ENCODE results near the gene PHF11. TPM values are rescaled to one million over a fixed set of nuclear protein-coding genes. Genes with fewer than 3 reads are reported as not detected.
A peak's percentile ranks its signal among the peaks of the same experiment; 100 is the strongest.
"Not testable (repeated sequence)": the region's sequence is repeated elsewhere in the genome, so short reads cannot be mapped to it uniquely, and the experiment has no call there.

Gene PHF11
- total and polyA plus RNA-seq, 2 donors (not counting 1 experiment from before 2014, with no cell fraction given), result 26.8 to 46.8 TPM

DNA sequence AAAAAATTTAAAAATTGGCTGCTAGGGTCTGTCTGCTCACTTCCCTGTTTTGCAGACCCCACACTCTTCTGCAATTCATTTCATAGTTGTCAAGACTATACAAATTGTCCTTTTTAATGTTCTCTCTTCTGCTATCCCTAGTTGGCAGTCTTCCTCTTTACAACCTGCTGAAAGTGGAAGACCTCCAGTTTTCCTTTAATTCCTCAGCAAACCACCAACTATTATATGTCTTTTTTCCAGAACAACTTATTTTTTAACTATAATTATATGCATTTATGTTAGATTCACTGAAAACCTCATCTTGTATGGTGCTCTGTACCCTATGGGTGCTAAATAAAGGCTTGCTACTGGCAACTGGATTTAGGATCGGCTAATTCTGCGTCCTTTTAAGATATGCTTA, 1.1 kb upstream of the PHF11 start:
- no peaks in the 10 kb centered on the region for H3K27me3 ChIP-seq (ENCODE audit: control insufficient read depth, insufficient read depth, low read length)
- H3K27ac ChIP-seq (ENCODE audit: insufficient read depth, low read length), result no peak overlapping the region
- peak overlapping the region; percentile 25 to 66 (median 37) for H3K4me3 ChIP-seq (replicated peaks in 1 of 4; ENCODE audit: control extremely low read depth in 1 of 4, insufficient read depth in 1 of 4, low read depth in 3 of 4, low read length in 4 of 4)
- peaks cover 14% of the 10 kb centered on the region for H3K4me1 ChIP-seq (ENCODE audit: control insufficient read depth, extremely low read depth, insufficient read depth, low read length)
- no peaks in the 10 kb centered on the region for H4K20me1 ChIP-seq (ENCODE audit: control insufficient read depth, extremely low read depth, insufficient read depth, low read length)
- no peaks in the 10 kb centered on the region for H3K79me2 ChIP-seq (ENCODE audit: control insufficient read depth, insufficient read depth, low read length)
- no peak for TF ChIP-seq EZH2 (IDR thresholded peaks at IDR 0.05; ENCODE audit: low read length, missing control alignments)
- no peak overlapping the region for H3K9ac ChIP-seq (ENCODE audit: insufficient read depth, low read length)
- no peaks in the 10 kb centered on the region for H3K36me3 ChIP-seq (ENCODE audit: control insufficient read depth, insufficient read depth, low read length)
- H3K9me3 ChIP-seq (ENCODE audit: control insufficient read depth, insufficient read depth, low read depth, low read length), result no peaks in the 10 kb centered on the region
- H3K4me2 ChIP-seq (ENCODE audit: extremely low read depth, insufficient read depth, low read length), result peak overlapping the region; percentile 79
- DNase-seq (ENCODE audit: low read depth in 2 of 2), result no peak
- H2AFZ ChIP-seq (ENCODE audit: low read length), result no peak overlapping the region

- H3K4me1 ChIP-seq (ENCODE audit: control insufficient read depth, extremely low read depth, insufficient read depth, low read length), result peaks cover 22% of the 10 kb centered on the region
- H2AFZ ChIP-seq (ENCODE audit: low read length); H3K79me2 ChIP-seq (ENCODE audit: control insufficient read depth, insufficient read depth, low read length); DNase-seq (ENCODE audit: low read depth in 2 of 2); H3K27me3 ChIP-seq (ENCODE audit: control insufficient read depth, insufficient read depth, low read length); H3K9ac ChIP-seq (ENCODE audit: insufficient read depth, low read length); H3K9me3 ChIP-seq (ENCODE audit: control insufficient read depth, insufficient read depth, low read depth, low read length); H4K20me1 ChIP-seq (ENCODE audit: control insufficient read depth, extremely low read depth, insufficient read depth, low read length); H3K36me3 ChIP-seq (ENCODE audit: control insufficient read depth, insufficient read depth, low read length): not testable (repeated sequence)
- H3K4me3 ChIP-seq (replicated peaks in 1 of 4; ENCODE audit: control extremely low read depth in 1 of 4, insufficient read depth in 1 of 4, low read depth in 3 of 4, low read length in 4 of 4), result peak overlapping the region in 1 of 4 experiments; percentile 66
- peak overlapping the region; percentile 40 for H3K4me2 ChIP-seq (ENCODE audit: extremely low read depth, insufficient read depth, low read length)
- H3K27ac ChIP-seq (ENCODE audit: insufficient read depth, low read length), result peak overlapping the region; percentile 80
Measured at GRCh38 chr13:49496837-49497236, 1.1 kb downstream of the PHF11 start.

DNA sequence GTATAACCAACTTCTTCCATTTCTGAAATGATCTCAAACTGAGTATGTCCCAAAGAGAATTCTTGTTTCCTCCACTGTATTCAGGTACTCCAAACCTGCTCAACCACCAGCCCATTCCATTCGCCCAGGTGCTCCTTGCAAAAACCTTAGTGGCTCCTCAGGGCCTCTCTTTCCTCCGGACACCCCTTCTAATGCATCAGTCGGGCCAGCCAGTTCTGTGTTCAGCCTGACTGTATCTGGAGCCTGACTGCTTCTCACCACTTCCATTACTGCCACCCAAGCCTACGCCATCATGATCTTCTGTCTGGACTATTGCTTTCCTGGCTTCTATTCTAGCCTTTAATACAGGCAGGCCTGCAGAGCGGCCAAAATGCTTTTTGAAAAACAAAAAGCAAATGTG, 1.5 kb downstream of the PHF11 start:
- no peak for DNase-seq (ENCODE audit: low read depth in 2 of 2)
- Histone ChIP-seq H3K27me3 (ENCODE audit: control insufficient read depth, insufficient read depth, low read length) (no peaks in the 10 kb centered on the region), H3K27ac (ENCODE audit: insufficient read depth, low read length) (no peak overlapping the region), H3K4me2 (ENCODE audit: extremely low read depth, insufficient read depth, low read length) (no peak overlapping the region), H2AFZ (ENCODE audit: low read length) (no peak overlapping the region), H3K4me3 (replicated peaks in 1 of 4; ENCODE audit: control extremely low read depth in 1 of 4, insufficient read depth in 1 of 4, low read depth in 3 of 4, low read length in 4 of 4) (no peak overlapping the region), H4K20me1 (ENCODE audit: control insufficient read depth, extremely low read depth, insufficient read depth, low read length) (no peaks in the 10 kb centered on the region), H3K79me2 (ENCODE audit: control insufficient read depth, insufficient read depth, low read length) (no peaks in the 10 kb centered on the region), H3K36me3 (ENCODE audit: control insufficient read depth, insufficient read depth, low read length) (no peaks in the 10 kb centered on the region), H3K9me3 (ENCODE audit: control insufficient read depth, insufficient read depth, low read depth, low read length) (no peaks in the 10 kb centered on the region), H3K4me1 (ENCODE audit: control insufficient read depth, extremely low read depth, insufficient read depth, low read length) (peaks cover 22% of the 10 kb centered on the region), H3K9ac (ENCODE audit: insufficient read depth, low read length) (no peak overlapping the region)
- TF ChIP-seq CTCF (conservative IDR thresholded peaks at IDR 0.05 in 1 of 2, IDR thresholded peaks at IDR 0.05 in 1 of 2; ENCODE audit: low read depth in 1 of 2, low read length in 2 of 2), result no peak
- no peak for TF ChIP-seq EZH2 (IDR thresholded peaks at IDR 0.05; ENCODE audit: low read length, missing control alignments)

- Histone ChIP-seq H2AFZ (ENCODE audit: low read length) (no peak overlapping the region), H3K36me3 (ENCODE audit: control insufficient read depth, insufficient read depth, low read length) (no peaks in the 10 kb centered on the region), H4K20me1 (ENCODE audit: control insufficient read depth, extremely low read depth, insufficient read depth, low read length) (no peaks in the 10 kb centered on the region), H3K27me3 (ENCODE audit: control insufficient read depth, insufficient read depth, low read length) (no peaks in the 10 kb centered on the region), H3K4me3 (replicated peaks in 1 of 4; ENCODE audit: control extremely low read depth in 1 of 4, insufficient read depth in 1 of 4, low read depth in 3 of 4, low read length in 4 of 4) (no peak overlapping the region), H3K4me1 (ENCODE audit: control insufficient read depth, extremely low read depth, insufficient read depth, low read length) (peaks cover 26% of the 10 kb centered on the region), H3K27ac (ENCODE audit: insufficient read depth, low read length) (no peak overlapping the region), H3K79me2 (ENCODE audit: control insufficient read depth, insufficient read depth, low read length) (no peaks in the 10 kb centered on the region), H3K9ac (ENCODE audit: insufficient read depth, low read length) (no peak overlapping the region), H3K4me2 (ENCODE audit: extremely low read depth, insufficient read depth, low read length) (no peak overlapping the region), H3K9me3 (ENCODE audit: control insufficient read depth, insufficient read depth, low read depth, low read length) (no peaks in the 10 kb centered on the region)
- no peak for DNase-seq (ENCODE audit: low read depth in 2 of 2)
- TF ChIP-seq CTCF (conservative IDR thresholded peaks at IDR 0.05 in 1 of 2, IDR thresholded peaks at IDR 0.05 in 1 of 2; ENCODE audit: low read depth in 1 of 2, low read length in 2 of 2) (no peak), EZH2 (IDR thresholded peaks at IDR 0.05; ENCODE audit: low read length, missing control alignments) (no peak)
Measured at GRCh38 chr13:49498206-49498605, 2.5 kb downstream of the PHF11 start.

Measured in fibroblast of lung (primary cell).